BJ (cell line): Measurements from ENCODE around the gene ACTMAP. TPM values are rescaled to one million over a fixed set of nuclear protein-coding genes. Genes with fewer than 3 reads are reported as not detected.

Experiments
- CTCF ChIA-PET: fragments of 350-600 bp; formaldehyde crosslinking; extraction: SDS; loops from one replicate; lab custom pipeline; 2021; ENCODE audit warnings: antibody characterized with exemption, inconsistent platforms; lab: Yijun Ruan, JAX
- POLR2A ChIA-PET: fragments of 300-600 bp; sonication (Branson Sonifier 250); formaldehyde crosslinking; extraction: SDS; loops from one replicate; lab custom pipeline; 2021; ENCODE audit warnings: antibody characterized with exemption; lab: Charles Lee
- DNase-seq: peaks from one replicate; pipeline ENCODE4 v3.0.0-alpha.2; 2011; ENCODE audit warnings: low read depth
- H3K27me3 ChIP-seq: 2 replicates; pipeline ENCODE4 v1.6.0; 2011; ENCODE audit warnings: low read length; ENCODE audit not compliant: control insufficient read depth, insufficient read depth
- H3K36me3 ChIP-seq: 2 replicates; pipeline ENCODE4 v1.5.1; 2011; ENCODE audit warnings: low read length; ENCODE audit not compliant: control insufficient read depth, insufficient read depth
- H3K4me3 ChIP-seq: 2 replicates; pipeline ENCODE4 v1.5.1; 2011; ENCODE audit warnings: low read depth, mild to moderate bottlenecking, control low read depth, low read length
- CTCF ChIP-seq: IDR thresholded peaks from 2 replicates; pipeline ENCODE4 v1.5.1; 2011; ENCODE audit warnings: low read depth, mild to moderate bottlenecking, control low read depth, inconsistent platforms, low read length, moderate library complexity; ENCODE audit not compliant: insufficient read depth
- polyA plus RNA-seq: library from polyadenylated mRNA; depleted of rRNA; stranded (reverse); fragments of >200 nt; gene quantifications from 2 replicates; pipeline ENCODE4 v1.2.3, GENCODE V29; 2011

The ACTMAP gene
- polyA plus RNA-seq, 1 experiment, result 5.5 TPM

- Histone ChIP-seq H3K27me3 (no peaks in the 10 kb centered on the region), H3K36me3 (peaks cover 40% of the 10 kb centered on the region), H3K4me3 (no peak overlapping the region)
- ChIA-PET CTCF (no interaction called here), POLR2A (no interaction called here)
- no peak for TF ChIP-seq CTCF
- no peak for DNase-seq
Observed at GRCh38 chr19:40763963-40764362, 13.7 kb upstream of the ACTMAP start.

DNA sequence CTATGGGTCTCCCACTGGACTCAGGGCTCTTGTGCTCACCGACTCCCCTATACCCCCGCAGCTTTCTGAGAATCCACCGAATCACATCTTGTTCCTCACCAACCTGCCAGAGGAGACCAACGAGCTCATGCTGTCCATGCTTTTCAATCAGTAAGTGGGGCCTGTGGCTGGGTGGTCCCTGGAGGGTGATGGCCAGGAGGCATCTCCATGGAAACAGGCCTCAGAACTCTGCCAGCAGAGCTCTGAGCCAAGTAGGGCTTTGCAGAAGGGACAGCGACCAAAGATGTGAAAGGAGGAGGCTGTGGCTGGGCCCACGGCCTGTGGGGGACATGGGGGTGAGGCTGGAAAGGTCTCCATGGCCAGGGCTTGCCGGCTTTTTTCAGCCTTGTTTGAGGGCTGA lies 13.2 kb upstream of the ACTMAP start:
- POLR2A ChIA-PET, result no interaction called here
- H3K4me3 ChIP-seq, result no peak overlapping the region
- no peak for TF ChIP-seq CTCF
- CTCF ChIA-PET, result no interaction called here
- no peak for DNase-seq
- H3K27me3 ChIP-seq, result no peaks in the 10 kb centered on the region
- H3K36me3 ChIP-seq, result peaks cover 40% of the 10 kb centered on the region

GRCh38 chr19:40762754-40763470 lies 12.6 kb upstream of the ACTMAP start:
- DNase-seq, result no peak
- no peak overlapping the region for H3K4me3 ChIP-seq
- TF ChIP-seq CTCF, result no peak
- peaks cover 42% of the 10 kb centered on the region for H3K36me3 ChIP-seq
- CTCF ChIA-PET, result no interaction called here
- POLR2A ChIA-PET, result no interaction called here
- H3K27me3 ChIP-seq, result no peaks in the 10 kb centered on the region

GRCh38 chr19:40759352-40759751 lies 9.1 kb upstream of the ACTMAP start:
- no peak for DNase-seq
- H3K36me3 ChIP-seq, result peaks cover 39% of the 10 kb centered on the region
- TF ChIP-seq CTCF, result no peak
- ChIA-PET POLR2A (no interaction called here), CTCF (no interaction called here)
- H3K27me3 ChIP-seq, result no peaks in the 10 kb centered on the region
- no peak overlapping the region for H3K4me3 ChIP-seq

DNA sequence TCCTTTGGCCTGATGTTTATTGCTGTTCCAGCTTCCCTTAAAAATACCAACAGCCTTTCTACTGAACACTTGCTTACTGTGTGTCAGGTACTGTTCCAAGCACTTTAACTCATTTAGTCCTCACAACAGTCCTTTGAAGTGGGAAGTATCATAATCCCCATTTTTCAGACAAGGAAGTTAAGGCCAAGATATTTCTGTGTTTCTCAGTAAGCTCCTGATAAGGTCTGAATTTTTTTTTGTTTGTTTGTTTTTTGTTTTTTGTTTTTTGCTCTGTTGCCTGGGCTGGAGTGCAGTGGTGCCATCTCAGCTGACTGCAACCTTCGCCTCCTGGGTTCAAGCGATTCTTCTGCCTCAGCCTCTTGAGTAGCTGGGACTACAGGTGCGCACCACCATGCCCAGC lies 8.2 kb upstream of the ACTMAP start:
- no peak for DNase-seq
- CTCF ChIA-PET, result no interaction called here
- H3K36me3 ChIP-seq, result peaks cover 32% of the 10 kb centered on the region
- H3K4me3 ChIP-seq, result no peak overlapping the region
- TF ChIP-seq CTCF, result no peak
- no peaks in the 10 kb centered on the region for H3K27me3 ChIP-seq
- POLR2A ChIA-PET, result no interaction called here
